ENCODE data around the gene ITFG2.
"Not testable (repeated sequence)": the region's sequence is repeated elsewhere in the genome, so short reads cannot be mapped to it uniquely, and the experiment has no call there.

ITFG2 gene

DNA sequence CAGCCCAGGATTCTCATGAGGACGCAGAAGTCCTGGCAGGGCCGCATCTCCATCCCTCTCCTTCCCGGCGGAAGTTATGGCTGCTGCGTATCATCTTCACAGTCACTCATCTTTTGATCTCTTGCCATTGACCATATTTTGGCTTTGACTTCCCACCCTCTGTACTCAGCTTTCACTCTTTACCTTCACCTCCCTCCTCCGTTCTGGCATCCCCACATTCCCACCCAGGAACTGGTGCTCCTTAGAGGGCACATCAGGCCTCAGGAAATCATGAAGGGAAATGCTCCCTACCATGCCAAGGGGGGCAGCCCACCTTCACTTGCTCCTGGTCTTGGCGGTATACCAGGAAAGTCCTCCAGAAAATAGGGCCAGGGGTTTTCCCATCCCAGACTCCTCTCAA is 43.1 kb downstream of the ITFG2 start:
- H3K4me3 ChIP-seq (ENCODE audit: low read depth, low read length): no peak overlapping the region
- DNase-seq (ENCODE audit: low read depth): no peak

DNA sequence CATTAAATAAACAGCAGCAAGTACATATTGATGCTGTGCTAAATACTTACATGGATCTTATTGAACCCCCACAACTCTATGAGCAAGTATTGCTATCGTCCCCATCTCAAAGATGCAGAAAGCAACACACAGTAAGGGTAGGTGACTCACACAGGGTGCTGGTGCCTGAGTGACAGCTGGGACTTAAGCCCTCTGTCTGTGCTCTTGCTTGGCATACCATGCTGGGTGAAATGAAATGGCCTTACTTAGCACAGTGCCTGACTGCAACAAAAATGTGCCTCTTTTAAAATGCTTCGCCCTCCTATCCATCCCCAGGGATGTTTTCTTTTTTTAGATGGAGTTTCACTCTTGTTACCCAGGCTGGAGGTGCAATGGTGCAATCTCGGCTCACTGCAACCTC is 43.6 kb downstream of the ITFG2 start:
- H3K4me3 ChIP-seq (ENCODE audit: low read depth, low read length): no peak overlapping the region
- no peak for DNase-seq (ENCODE audit: low read depth)

DNA sequence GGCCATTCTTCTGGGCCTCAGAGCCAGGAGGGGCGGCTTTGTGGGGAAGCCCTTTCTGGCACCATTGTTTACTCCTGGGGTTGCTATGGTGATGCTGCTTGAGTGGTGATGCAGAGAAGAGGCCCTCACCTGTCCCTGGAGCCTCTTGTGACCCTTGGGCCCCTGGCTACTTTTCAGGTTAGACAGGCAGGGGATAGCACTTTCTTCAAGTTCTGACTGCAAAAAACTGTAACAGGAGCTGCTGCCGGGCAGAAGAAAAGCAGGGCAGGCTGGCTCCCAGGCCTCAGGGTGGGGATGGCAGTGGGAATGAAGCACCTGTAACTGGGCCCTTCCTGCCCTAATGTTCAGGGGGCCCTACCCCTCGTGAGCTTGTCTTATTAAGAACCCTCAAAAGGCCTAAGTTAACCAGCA is 44.6 kb downstream of the ITFG2 start, which contains the start of gene TEX52:
Gene TEX52, minus strand, starts transcription at position 19 of the 411 bp plus-strand sequence. Its CDS starts 13 bp downstream, at position 6.
- DNase-seq (ENCODE audit: low read depth): no peak

DNA sequence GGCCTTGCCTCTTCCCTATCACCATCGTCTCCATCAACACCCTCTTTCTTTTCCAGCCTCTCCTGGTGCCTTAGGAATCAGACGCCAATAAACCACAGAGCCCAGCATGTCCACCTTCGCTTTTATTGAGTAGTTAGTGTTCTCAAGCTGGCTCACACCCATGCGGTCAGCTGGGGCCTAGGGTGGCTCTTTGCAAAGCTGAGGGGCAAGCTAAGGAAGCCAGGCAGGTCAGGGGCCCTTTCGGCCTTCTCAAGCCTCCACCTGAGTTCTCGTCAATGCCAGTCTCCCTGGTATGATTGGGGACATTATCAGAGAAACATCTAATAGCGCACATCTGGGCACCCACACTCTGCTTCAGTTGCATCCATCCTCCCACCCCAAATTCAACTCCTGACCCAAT is 45.1 kb downstream of the ITFG2 start:
- DNase-seq (ENCODE audit: low read depth): no peak
- no peak overlapping the region for H3K4me3 ChIP-seq (ENCODE audit: low read depth, low read length)

More for the DNA sequence above, 44.6 kb downstream of the ITFG2 start, which contains the start of gene TEX52:
- no peak within 1 kb of the TSS for H3K4me3 ChIP-seq (ENCODE audit: low read depth, low read length)

DNA sequence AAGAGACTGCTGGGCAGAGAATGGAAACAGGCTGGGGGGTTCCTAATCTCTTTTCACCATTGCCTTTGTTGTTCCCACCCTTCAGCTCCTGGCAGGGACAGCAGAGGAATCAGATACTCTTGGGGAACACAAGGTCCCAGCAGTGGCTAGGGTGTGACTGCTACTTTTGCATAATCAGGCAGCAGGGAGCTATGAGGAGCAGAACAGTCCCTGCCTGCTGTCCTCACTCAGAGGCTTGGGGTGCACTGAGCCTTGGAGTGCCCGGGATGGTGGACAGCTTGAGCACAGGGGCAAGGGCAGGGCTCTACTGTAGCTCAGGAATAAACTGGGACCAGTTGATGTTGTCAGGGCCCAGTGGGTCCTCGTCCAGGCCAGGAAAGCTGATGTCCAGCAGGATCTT is 45.9 kb downstream of the ITFG2 start:
- H3K4me3 ChIP-seq (ENCODE audit: low read depth, low read length): no peak overlapping the region
- DNase-seq (ENCODE audit: low read depth): no peak

DNA sequence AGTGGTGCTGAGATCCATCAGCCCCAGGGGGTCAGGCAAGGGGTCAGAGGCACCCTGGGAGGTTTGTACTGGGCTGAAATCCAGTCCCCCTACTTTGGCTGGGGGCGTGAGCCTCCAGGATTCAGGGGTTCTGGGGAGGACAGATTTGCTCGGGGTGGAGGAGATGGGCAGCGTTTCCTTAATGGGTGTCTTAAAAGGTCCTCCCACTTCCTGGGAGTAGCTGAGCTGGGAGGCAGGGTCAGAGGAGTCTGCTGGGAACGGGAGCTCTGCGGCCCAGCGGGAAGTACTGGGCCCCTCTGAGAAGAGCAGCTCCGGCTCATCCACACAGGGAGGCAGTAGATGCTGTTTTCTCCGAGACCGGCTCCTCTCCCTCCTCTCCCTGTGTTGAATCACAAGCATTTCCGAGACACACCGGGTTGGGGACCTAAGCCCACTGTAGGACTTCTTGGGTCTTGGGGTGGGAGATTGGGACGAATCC is 46.5 kb downstream of the ITFG2 start:
- no peak for DNase-seq (ENCODE audit: low read depth)
- no peak overlapping the region for H3K4me3 ChIP-seq (ENCODE audit: low read depth, low read length)

DNA sequence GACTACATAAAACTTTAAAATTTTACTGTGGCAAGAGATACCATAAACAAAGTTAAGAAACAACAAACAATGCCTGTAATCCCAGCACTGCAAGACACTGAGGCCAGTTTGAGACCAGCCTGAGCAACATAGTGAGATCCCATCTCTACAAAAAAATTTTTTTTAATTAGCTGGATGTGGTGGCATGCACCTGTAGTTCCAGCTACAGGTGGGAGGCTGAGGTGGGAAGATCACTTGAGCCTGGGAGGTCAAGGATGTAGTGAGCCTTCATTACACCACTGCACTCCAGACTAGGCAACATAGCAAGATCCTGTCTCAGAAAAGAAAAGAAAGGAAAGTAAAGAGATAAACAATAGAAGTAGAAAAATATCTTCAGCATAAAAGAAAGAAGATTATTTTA is 47.7 kb downstream of the ITFG2 start:
- no peak for DNase-seq (ENCODE audit: low read depth)
- no peak overlapping the region for H3K4me3 ChIP-seq (ENCODE audit: low read depth, low read length)

DNA sequence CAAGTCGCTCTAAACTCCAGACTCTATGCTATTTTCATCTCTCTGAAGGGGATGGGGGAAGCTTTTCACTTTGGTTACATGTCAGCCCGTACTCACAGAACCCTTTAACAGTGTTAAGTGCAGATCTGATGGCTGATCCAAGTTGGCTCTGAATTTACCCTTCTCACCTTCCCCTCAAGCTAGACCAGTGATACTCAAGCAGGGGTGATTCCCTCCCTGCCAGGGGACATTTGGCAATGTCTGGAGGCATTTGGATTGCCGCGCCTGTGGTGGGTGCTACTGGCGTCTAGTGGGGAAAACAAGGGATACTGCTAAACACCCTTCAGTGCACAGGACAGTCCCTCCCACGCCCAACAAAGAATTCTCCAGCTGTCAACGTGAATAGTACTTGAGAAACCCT is 50.4 kb downstream of the ITFG2 start:
- H3K4me3 ChIP-seq (ENCODE audit: low read depth, low read length): no peak overlapping the region
- DNase-seq (ENCODE audit: low read depth): no peak

DNA sequence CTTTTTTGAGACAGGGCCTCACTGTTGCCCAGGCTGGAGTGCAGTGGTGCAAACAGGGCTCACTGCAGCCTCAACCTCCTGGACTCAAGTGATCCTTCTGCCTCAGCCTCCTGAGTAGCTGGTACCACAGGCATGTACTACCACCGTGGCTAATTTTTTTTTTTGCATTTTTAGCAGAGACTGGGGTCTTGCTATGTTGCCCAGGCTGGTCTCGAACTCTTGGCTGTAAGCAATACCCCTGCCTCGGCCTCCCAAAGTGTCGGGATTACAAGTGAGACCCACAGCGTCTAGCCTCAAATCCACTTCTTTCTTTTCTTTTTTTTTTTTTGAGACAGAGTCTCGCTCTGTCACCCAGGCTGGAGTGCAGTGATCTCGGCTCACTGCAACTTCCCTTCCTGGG is 50.9 kb downstream of the ITFG2 start:
- H3K4me3 ChIP-seq (ENCODE audit: low read depth, low read length); DNase-seq (ENCODE audit: low read depth): not testable (repeated sequence)

DNA sequence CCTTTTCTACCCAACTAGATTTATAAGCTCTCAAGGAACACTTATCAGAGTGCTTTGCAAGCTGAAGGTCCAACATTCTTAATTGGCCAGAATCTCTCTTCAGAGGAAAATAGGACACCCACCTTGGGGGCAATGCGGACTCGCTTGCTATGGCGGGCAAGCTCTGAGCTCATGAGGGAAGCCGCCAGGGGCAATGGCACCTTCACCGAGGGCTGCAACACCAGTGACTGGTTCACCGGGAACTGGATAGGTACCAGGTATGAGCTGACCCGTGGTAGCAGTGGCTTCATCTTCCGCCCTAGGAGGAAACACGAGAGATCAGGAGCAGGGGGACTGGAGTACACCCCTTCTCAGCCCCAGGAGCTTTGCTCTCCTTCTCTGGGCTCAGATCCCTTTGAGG is 51.7 kb downstream of the ITFG2 start:
- DNase-seq (ENCODE audit: low read depth): no peak
- H3K4me3 ChIP-seq (ENCODE audit: low read depth, low read length): no peak overlapping the region

DNA sequence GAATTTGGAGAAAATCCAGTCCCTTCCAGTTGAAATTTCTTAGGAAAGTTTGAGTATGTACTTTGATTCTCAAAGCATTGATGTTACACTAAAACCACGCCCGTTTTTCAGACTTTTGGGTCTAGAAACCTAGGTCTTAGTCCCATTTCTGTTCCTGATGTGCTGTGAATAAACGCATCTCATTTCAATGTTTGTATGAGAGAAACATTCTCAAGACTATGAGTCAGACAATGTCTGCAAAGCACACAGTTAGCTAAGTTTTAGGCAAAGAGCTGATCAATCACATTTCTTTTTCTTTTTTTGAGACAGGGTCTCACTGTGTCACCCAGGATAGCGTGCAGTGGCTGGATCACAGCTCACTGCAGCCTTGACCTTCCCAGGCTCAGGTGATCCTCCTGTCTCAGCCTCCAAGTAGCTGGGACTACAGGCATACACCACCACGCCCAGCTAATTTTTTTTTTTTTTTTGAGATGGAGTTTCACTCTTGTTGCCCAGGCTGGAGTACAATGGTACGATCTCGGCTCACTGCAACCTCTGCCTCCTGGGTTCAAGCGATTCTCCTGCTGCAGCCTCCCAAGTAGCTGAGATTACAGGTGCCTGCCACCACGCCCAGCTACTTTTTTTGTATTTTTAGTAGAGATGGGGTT is 56.6 kb downstream of the ITFG2 start:
- not testable (repeated sequence) for DNase-seq (ENCODE audit: low read depth); H3K4me3 ChIP-seq (ENCODE audit: low read depth, low read length)
